OCI-LY1 (cell line): Measurements from ENCODE around the gene ANKRD34B.

Source experiments
- H2AFZ ChIP-seq: fragments of 200-600 bp; sonication (generic), shearing (Covaris generic); 2 replicates; pipeline ENCODE4 v1.6.0; 2014; ENCODE audit warnings: antibody characterized with exemption, mild to moderate bottlenecking, low read length
- H3F3A ChIP-seq: fragments of 200-600 bp; sonication (generic), shearing (Covaris generic); 2 replicates; pipeline ENCODE4 v1.6.0; 2014; ENCODE audit warnings: mild to moderate bottlenecking, antibody characterized with exemption, low read length, moderate library complexity; ENCODE audit not compliant: insufficient read depth
- H3K27ac ChIP-seq: fragments of 200-600 bp; sonication (generic); 2 replicates; pipeline ENCODE4 v1.5.1; 2014; ENCODE audit warnings: low read length, mixed run types, mild to moderate bottlenecking, low read depth; ENCODE audit not compliant: poor library complexity, severe bottlenecking
- H3K27me3 ChIP-seq: fragments of 200-600 bp; sonication (generic); 2 replicates; pipeline ENCODE4 v1.6.0; 2014; ENCODE audit warnings: antibody characterized with exemption, mild to moderate bottlenecking, low read length, moderate library complexity; ENCODE audit not compliant: insufficient read depth
- H3K36me3 ChIP-seq: fragments of 200-600 bp; sonication (generic); 2 replicates; pipeline ENCODE4 v1.6.1; 2014; ENCODE audit warnings: mild to moderate bottlenecking, antibody characterized with exemption, low read length, moderate library complexity, mixed read lengths; ENCODE audit not compliant: insufficient read depth
- H3K4me1 ChIP-seq: fragments of 200-600 bp; sonication (generic); 2 replicates; pipeline ENCODE4 v1.5.1; 2014; ENCODE audit warnings: mild to moderate bottlenecking, low read length, moderate library complexity; ENCODE audit not compliant: insufficient read depth, severe bottlenecking
- H3K4me2 ChIP-seq: fragments of 200-600 bp; sonication (generic), shearing (Covaris generic); 2 replicates; pipeline ENCODE4 v1.6.1; 2014; ENCODE audit warnings: low read length
- H3K4me3 ChIP-seq: fragments of 200-600 bp; sonication (generic); 2 replicates; pipeline ENCODE4 v1.5.1; 2014; ENCODE audit warnings: low read length, low read depth, mild to moderate bottlenecking, mixed read lengths; ENCODE audit not compliant: poor library complexity, severe bottlenecking
- H3K79me2 ChIP-seq: fragments of 200-600 bp; shearing (Covaris generic); 2 replicates; pipeline ENCODE4 v1.6.1; 2016; ENCODE audit warnings: mixed run types, low read length, mixed read lengths; ENCODE audit not compliant: insufficient read depth
- H3K9ac ChIP-seq: fragments of 200-600 bp; sonication (generic), shearing (Covaris generic); 2 replicates; pipeline ENCODE4 v1.6.1; 2014; ENCODE audit warnings: mild to moderate bottlenecking, low read length, mixed read lengths
- H3K9me2 ChIP-seq: fragments of 200-600 bp; sonication (generic), shearing (Covaris generic); 2 replicates; pipeline ENCODE4 v1.6.1; 2014; ENCODE audit warnings: low read depth, mild to moderate bottlenecking, low read length, mixed read lengths
- H3K9me3 ChIP-seq: fragments of 200-600 bp; shearing (Covaris generic); 2 replicates; pipeline ENCODE4 v1.6.1; 2014; ENCODE audit warnings: low read length, mixed read lengths
- H4K20me1 ChIP-seq: fragments of 200-600 bp; sonication (generic), shearing (Covaris generic); 2 replicates; pipeline ENCODE4 v1.6.0; 2016; ENCODE audit warnings: mild to moderate bottlenecking, low read length; ENCODE audit not compliant: insufficient read depth
- CTCF ChIP-seq: fragments of 200-600 bp; sonication (generic), shearing (Covaris generic); IDR thresholded peaks from 2 replicates; pipeline ENCODE4 v1.5.1; 2017; ENCODE audit warnings: mild to moderate bottlenecking, antibody characterized with exemption, low read length, moderate library complexity, mixed read lengths
- EZH2 ChIP-seq: fragments of 200-600 bp; sonication (generic), shearing (Covaris generic); IDR thresholded peaks from 2 replicates; pipeline ENCODE4 v1.8.0; 2017; ENCODE audit warnings: borderline replicate concordance, mixed run types, mild to moderate bottlenecking, antibody characterized with exemption, low read length, moderate library complexity, mixed read lengths

The ANKRD34B gene

GRCh38 chr5:80516826-80517225, 53.3 kb downstream of the ANKRD34B start:
- Histone ChIP-seq H3K4me1 (no peaks in the 10 kb centered on the region), H3K9ac (no peak overlapping the region), H3K4me2 (no peak overlapping the region), H3K79me2 (no peaks in the 10 kb centered on the region), H3K27me3 (no peaks in the 10 kb centered on the region), H4K20me1 (no peaks in the 10 kb centered on the region), H3K36me3 (no peaks in the 10 kb centered on the region), H3K9me3 (no peaks in the 10 kb centered on the region), H2AFZ (no peak overlapping the region), H3F3A (no peaks in the 10 kb centered on the region; the same call in 1 of the 2 replicates), H3K4me3 (no peak overlapping the region), H3K27ac (no peak overlapping the region), H3K9me2 (no peaks in the 10 kb centered on the region)
- no peak for TF ChIP-seq EZH2
- no peak for TF ChIP-seq CTCF

- no peaks in the 10 kb centered on the region for H3F3A ChIP-seq
- no peaks in the 10 kb centered on the region for H3K27me3 ChIP-seq
- no peaks in the 10 kb centered on the region for H3K79me2 ChIP-seq
- no peak for TF ChIP-seq EZH2
- no peak for TF ChIP-seq CTCF
- H3K9me2 ChIP-seq, result no peaks in the 10 kb centered on the region
- no peak overlapping the region for H2AFZ ChIP-seq
- H3K4me2 ChIP-seq, result no peak overlapping the region
- H3K4me3 ChIP-seq, result no peak overlapping the region
- no peaks in the 10 kb centered on the region for H3K4me1 ChIP-seq
- H3K36me3 ChIP-seq, result no peaks in the 10 kb centered on the region
- H3K27ac ChIP-seq, result no peak overlapping the region
- H3K9me3 ChIP-seq, result no peaks in the 10 kb centered on the region
- no peaks in the 10 kb centered on the region for H4K20me1 ChIP-seq
- no peak overlapping the region for H3K9ac ChIP-seq
Observed at GRCh38 chr5:80509362-80509761, 60.7 kb downstream of the ANKRD34B start.

GRCh38 chr5:80508844-80509243, 61.2 kb downstream of the ANKRD34B start:
- Histone ChIP-seq H3K79me2 (no peaks in the 10 kb centered on the region), H3K36me3 (no peaks in the 10 kb centered on the region), H3K4me3 (no peak overlapping the region), H3K4me1 (no peaks in the 10 kb centered on the region), H3K9ac (no peak overlapping the region), H4K20me1 (no peaks in the 10 kb centered on the region), H3K27ac (no peak overlapping the region), H3K9me2 (no peaks in the 10 kb centered on the region), H2AFZ (no peak overlapping the region), H3K9me3 (no peaks in the 10 kb centered on the region), H3F3A (no peaks in the 10 kb centered on the region), H3K4me2 (no peak overlapping the region), H3K27me3 (no peaks in the 10 kb centered on the region)
- TF ChIP-seq EZH2 (no peak), CTCF (no peak)
